PC-9 (cell line): ENCODE results near the gene LRRC56.

Experiments
- CTCF ChIP-seq: fragments of 200-600 bp; sonication (generic); conservative IDR thresholded peaks from 2 replicates; pipeline ENCODE4 v1.6.1; 2017; ENCODE audit warnings: mixed run types, antibody characterized with exemption, mild to moderate bottlenecking, moderate library complexity
- EZH2 ChIP-seq: fragments of 200-600 bp; sonication (generic); IDR thresholded peaks from 2 replicates; pipeline ENCODE4 v1.8.0; 2017; ENCODE audit warnings: antibody characterized with exemption, low read depth

DNA sequence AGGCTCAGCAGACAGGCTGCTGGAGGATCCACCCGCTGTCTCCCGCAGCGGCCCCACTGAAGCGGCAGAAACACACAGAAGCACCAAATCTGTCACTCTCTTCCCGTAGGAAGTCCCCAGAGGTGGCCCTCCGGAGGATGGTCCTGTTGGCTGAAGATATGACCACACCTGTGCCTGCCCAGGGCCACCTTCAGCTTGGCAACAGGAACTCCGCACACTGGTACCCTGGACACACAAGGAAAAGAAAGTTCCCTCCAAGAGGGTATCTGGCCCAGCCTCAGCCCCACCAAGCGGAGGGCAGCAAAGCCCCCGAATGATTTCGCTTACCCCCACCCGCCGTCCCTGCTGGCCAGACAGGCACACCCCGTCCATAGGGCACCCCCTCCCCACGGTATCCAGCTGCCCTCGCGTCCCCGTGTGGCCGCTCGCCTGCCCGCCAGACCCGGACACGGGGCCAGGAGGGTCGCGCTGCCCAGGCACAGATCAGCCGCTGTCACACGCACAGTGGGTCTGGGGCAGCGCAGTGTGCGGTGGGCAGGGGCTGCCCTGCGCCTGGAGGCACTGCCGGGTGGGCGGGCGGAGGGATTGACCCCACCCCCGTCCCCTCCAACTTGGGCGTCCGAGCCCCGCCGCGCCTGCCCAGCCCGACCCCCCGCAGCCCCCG, 30.4 kb downstream of the LRRC56 start:
- no peak for TF ChIP-seq CTCF
- no peak for TF ChIP-seq EZH2
